Body of pancreas (tissue), 2 donors: ENCODE data around the gene C16orf46. TPM values are rescaled to one million over a fixed set of nuclear protein-coding genes. Genes with fewer than 3 reads are reported as not detected.

Experiments used
- small RNA-seq: library from RNA; depleted of rRNA; stranded (forward); fragments of <200 nt; gene quantifications from one replicate; pipeline ENCODE3, GENCODE V24; 2016
- total RNA-seq, 2 donors: library from RNA; depleted of rRNA; stranded (reverse); fragments of >200 nt; gene quantifications; one replicate each; pipeline ENCODE4 v1.1.0, GENCODE V29; 2016

Gene C16orf46
- total RNA-seq, 2 donors from 2014 or later, result 0.33 to 0.52 TPM

Small RNA genes lying within 50 kb of the gene (small RNA-seq; reads per million reads assigned to genes)
- gene AC092718.3, result not detected
- gene RNU6-1191P, result not detected

Other genes starting within 250 kb of the C16orf46 start
- 10 to 100 TPM; 15.5 to 23.6 TPM for gene CMC2, start 70.4 kb downstream of the C16orf46 start, total RNA-seq
- gene CENPN, start 70.0 kb downstream of the C16orf46 start, total RNA-seq, result 1 to 10 TPM; 1.3 to 4.3 TPM
- 10 to 100 TPM; 15.6 to 15.8 TPM for gene ATMIN, start 41.4 kb downstream of the C16orf46 start, total RNA-seq
- 10 to 100 TPM in 1 of 2 donors, 1 to 10 TPM in 1; 7.3 to 17.8 TPM for gene GCSH, start 19.2 kb upstream of the C16orf46 start, total RNA-seq
- gene BCO1, start 161.5 kb upstream of the C16orf46 start, total RNA-seq, result not detected
- 1 to 10 TPM; 3.6 to 4.9 TPM for gene GAN, start 237.7 kb upstream of the C16orf46 start, total RNA-seq